Thyroid gland (tissue), 4 donors: ENCODE measurements around the gene SLC43A2. TPM values are rescaled to one million over a fixed set of nuclear protein-coding genes. Genes with fewer than 3 reads are reported as not detected.

ENCODE experiments used
- DNase-seq, 2 donors: peaks; one replicate each; pipeline ENCODE4 v3.0.0-alpha.2; 2019
- H3K27ac ChIP-seq, 3 donors: fragments of 200-600 bp; sonication (generic); 1 replicate in 2 of 3; 2 replicates in 1 of 3; pipeline ENCODE4 v1.5.1; 2016 to 2019; ENCODE audit warnings: mild to moderate bottlenecking in 1 of 3, moderate library complexity in 1 of 3
- H3K27me3 ChIP-seq: fragments of 200-600 bp; sonication (generic); one replicate; pipeline ENCODE4 v1.5.1; 2019
- H3K36me3 ChIP-seq, 2 donors: fragments of 200-600 bp; sonication (generic); one replicate each; pipeline ENCODE4 v1.5.1; 2016 to 2019
- H3K4me1 ChIP-seq, 2 donors: fragments of 200-600 bp; sonication (generic); one replicate each; pipeline ENCODE4 v1.5.1; 2017 to 2019
- H3K4me3 ChIP-seq, 3 donors: fragments of 200-600 bp; sonication (generic); replicated peaks in 1 of 3; 1 replicate in 2 of 3; 2 replicates in 1 of 3; pipeline ENCODE4 v1.5.1; 2016; ENCODE audit warnings: mild to moderate bottlenecking in 1 of 3
- H3K9me3 ChIP-seq: fragments of 200-600 bp; sonication (generic); one replicate; pipeline ENCODE4 v1.5.1; 2017
- CTCF ChIP-seq, 6 experiments: fragments of 200-600 bp in 3 of 6; fragments of 450-650 bp in 3 of 6; sonication (generic) in 3 of 6; IDR thresholded peaks; one replicate each; pipeline ENCODE4 v1.5.1; 2016 to 2019; ENCODE audit warnings: antibody characterized with exemption in 6 of 6, mild to moderate bottlenecking in 2 of 6, inconsistent platforms in 1 of 6, moderate library complexity in 1 of 6
- POLR2A ChIP-seq, 2 donors: fragments of 450-650 bp; IDR thresholded peaks; one replicate each; pipeline ENCODE4 v1.6.1; 2017; ENCODE audit warnings: antibody characterized with exemption in 2 of 2, mild to moderate bottlenecking in 2 of 2, moderate library complexity in 1 of 2
- WGBS, 2 donors: methylation state at CpG; one replicate each; pipeline ENCODE4 v1.1.5; 2017; 5-methylcytosine and 5-hydroxymethylcytosine counted together
- intact Hi-C: fragments of 100-400 bp; cut with DNase I; formaldehyde crosslinking; loops from one replicate; pipeline ENCODE4 v1.15.1; 2023
- total RNA-seq, 4 donors: library from RNA; depleted of rRNA; stranded (reverse); fragments of >200 nt; gene quantifications; one replicate each; pipeline ENCODE4 v1.2.3, GENCODE V29; 2016

Gene SLC43A2
- total RNA-seq, 4 donors from 2014 or later: 17.5 to 28.2 (median 23.9) TPM

- Histone ChIP-seq H3K9me3 (no peaks in the 10 kb centered on the region), H3K4me3 (no peak overlapping the region), H3K4me1 (no peaks in the 10 kb centered on the region), H3K27ac (no peak overlapping the region), H3K36me3 (peaks cover 47 to 68% of the 10 kb centered on the region in 2 donors), H3K27me3 (no peaks in the 10 kb centered on the region)
- TF ChIP-seq POLR2A (IDR thresholded peaks at IDR 0.05): no peak
- TF ChIP-seq CTCF (IDR thresholded peaks at IDR 0.05): no peak
- DNase-seq: no peak
- WGBS, 2 donors: 90 to 97% methylated on average over 4 of the region's 4 CpGs
- intact Hi-C loops: no loop called here
These were observed 87.2 kb downstream of the SLC43A2 start for GRCh38 chr17:1541367-1541904.

GRCh38 chr17:1539811-1540210 lies 88.8 kb downstream of the SLC43A2 start:
- Histone ChIP-seq H3K9me3 (no peaks in the 10 kb centered on the region), H3K27me3 (no peaks in the 10 kb centered on the region), H3K4me1 (no peaks in the 10 kb centered on the region), H3K36me3 (peaks cover 46 to 67% of the 10 kb centered on the region in 2 donors), H3K27ac (no peak overlapping the region), H3K4me3 (no peak overlapping the region)
- DNase-seq: no peak
- TF ChIP-seq CTCF (IDR thresholded peaks at IDR 0.05) (no peak), POLR2A (IDR thresholded peaks at IDR 0.05) (no peak)
- intact Hi-C loops: no loop called here
- 91% methylated on average over 15 of the region's 15 CpGs for WGBS, 2 donors

GRCh38 chr17:1535737-1536136 lies 92.9 kb downstream of the SLC43A2 start:
- no peaks in the 10 kb centered on the region for H3K4me1 ChIP-seq
- no peak overlapping the region for H3K27ac ChIP-seq
- H3K4me3 ChIP-seq: no peak overlapping the region
- intact Hi-C loops: no loop called here
- no peaks in the 10 kb centered on the region for H3K9me3 ChIP-seq
- peaks cover 60 to 86% of the 10 kb centered on the region in 2 donors for H3K36me3 ChIP-seq
- WGBS, 2 donors: 93 to 96% methylated on average over 4 of the region's 4 CpGs
- no peaks in the 10 kb centered on the region for H3K27me3 ChIP-seq
- DNase-seq: no peak
- TF ChIP-seq POLR2A (IDR thresholded peaks at IDR 0.05) (no peak), CTCF (IDR thresholded peaks at IDR 0.05) (no peak)

- H3K4me3 ChIP-seq: no peak overlapping the region
- H3K27ac ChIP-seq: no peak overlapping the region
- TF ChIP-seq POLR2A (IDR thresholded peaks at IDR 0.05) (no peak), CTCF (IDR thresholded peaks at IDR 0.05) (no peak)
- WGBS, 2 donors: 94 to 96% methylated on average over 24 of the region's 24 CpGs
- H3K4me1 ChIP-seq: peaks cover 6 to 8% of the 10 kb centered on the region in 2 donors
- DNase-seq: no peak
- no peaks in the 10 kb centered on the region for H3K27me3 ChIP-seq
- H3K9me3 ChIP-seq: no peaks in the 10 kb centered on the region
- H3K36me3 ChIP-seq: peaks cover 45 to 73% of the 10 kb centered on the region in 2 donors
- intact Hi-C loops: no loop called here
These were observed 94.8 kb downstream of the SLC43A2 start for GRCh38 chr17:1533661-1534325.

GRCh38 chr17:1532836-1533602 lies 95.6 kb downstream of the SLC43A2 start:
- Histone ChIP-seq H3K27me3 (no peaks in the 10 kb centered on the region), H3K36me3 (peaks cover 37 to 66% of the 10 kb centered on the region in 2 donors), H3K9me3 (no peaks in the 10 kb centered on the region), H3K27ac (no peak overlapping the region), H3K4me1 (peaks cover 6 to 8% of the 10 kb centered on the region in 2 donors), H3K4me3 (no peak overlapping the region)
- DNase-seq: no peak
- 88 to 89% methylated on average over 10 of the region's 10 CpGs for WGBS, 2 donors
- intact Hi-C loops: no loop called here
- TF ChIP-seq POLR2A (IDR thresholded peaks at IDR 0.05): no peak
- TF ChIP-seq CTCF (IDR thresholded peaks at IDR 0.05): peak in 1 of 6 experiments; percentile 4
